DMS153 treated with DMSO at 0.1 percent for 48 hours (cell line): ENCODE measurements around the gene BASP1.
"Not testable (repeated sequence)": the region's sequence is repeated elsewhere in the genome, so short reads cannot be mapped to it uniquely, and the experiment has no call there.

ENCODE experiments used
- DNase-seq: peaks from one replicate; lab custom pipeline; 2025; ENCODE audit not compliant: unreplicated experiment; lab: John Stamatoyannopoulos, UW

The BASP1 gene

GRCh38 chr5:17315710-17316221 lies 98.3 kb downstream of the BASP1 start:
- peak; percentile 38 for DNase-seq

- DNase-seq = no peak
These were observed 99.6 kb downstream of the BASP1 start for GRCh38 chr5:17316970-17317459.

- DNase-seq = no peak
These were observed 100.0 kb downstream of the BASP1 start for GRCh38 chr5:17317473-17317872.

- not testable (repeated sequence) for DNase-seq
These were observed 101.7 kb downstream of the BASP1 start for GRCh38 chr5:17319095-17319494.

GRCh38 chr5:17325770-17326599 lies 108.6 kb downstream of the BASP1 start:
- no peak for DNase-seq
